ENCODE data around the gene GCC1. TPM values are rescaled to one million over a fixed set of nuclear protein-coding genes. Genes with fewer than 3 reads are reported as not detected.
"Not testable (repeated sequence)": the region's sequence is repeated elsewhere in the genome, so short reads cannot be mapped to it uniquely, and the experiment has no call there.

The GCC1 gene
- total RNA-seq, 2 experiments from 2014 or later, result 21.0 to 22.3 TPM

- peaks cover 5% of the 10 kb centered on the region for H3K27me3 Mint-ChIP-seq
- no peak overlapping the region for H3K4me3 Mint-ChIP-seq
- H3K4me1 Mint-ChIP-seq, result no peaks in the 10 kb centered on the region
- DNase-seq (no peak), ATAC-seq (no peak)
- CTCF ChIA-PET, result no interaction called here
- peaks cover 3% of the 10 kb centered on the region for H3K9me3 Mint-ChIP-seq (ENCODE audit: low read depth)
- no peak overlapping the region for H3K27ac Mint-ChIP-seq
- peaks cover 2% of the 10 kb centered on the region for H3K36me3 Mint-ChIP-seq
Measured at GRCh38 chr7:127546313-127546712, 39.1 kb downstream of the GCC1 start.

DNA sequence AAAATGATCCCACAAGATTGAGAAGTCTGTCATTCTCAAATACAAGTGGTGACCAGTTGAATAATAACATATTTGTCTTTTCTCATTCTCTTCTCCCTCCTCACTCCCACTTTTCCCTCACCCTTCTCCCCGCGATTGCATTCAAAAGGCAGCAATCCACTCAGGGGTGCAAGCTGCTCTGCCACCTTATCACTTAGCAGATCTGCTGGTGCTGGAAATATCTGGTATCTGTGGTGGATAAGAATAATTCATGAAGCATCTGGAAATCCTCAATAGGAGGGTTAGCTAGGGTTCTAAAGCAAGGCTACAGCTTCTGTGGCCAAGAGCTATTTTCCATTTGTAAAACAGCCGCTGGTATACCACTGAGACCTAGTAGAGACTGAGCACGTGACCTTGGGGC is 43.8 kb downstream of the GCC1 start:
- Mint-ChIP-seq H3K4me1 (peaks cover 1% of the 10 kb centered on the region), H3K27me3 (peaks cover 21% of the 10 kb centered on the region), H3K27ac (no peak overlapping the region), H3K4me3 (no peak overlapping the region), H3K9me3 (ENCODE audit: low read depth) (peaks cover under 1% of the 10 kb centered on the region), H3K36me3 (no peaks in the 10 kb centered on the region)
- DNase-seq, result no peak
- ATAC-seq, result no peak
- CTCF ChIA-PET, result no interaction called here

GRCh38 chr7:127540461-127540860 is 44.9 kb downstream of the GCC1 start:
- H3K36me3 Mint-ChIP-seq, H3K4me3 Mint-ChIP-seq, CTCF ChIA-PET: not testable (repeated sequence)

DNA sequence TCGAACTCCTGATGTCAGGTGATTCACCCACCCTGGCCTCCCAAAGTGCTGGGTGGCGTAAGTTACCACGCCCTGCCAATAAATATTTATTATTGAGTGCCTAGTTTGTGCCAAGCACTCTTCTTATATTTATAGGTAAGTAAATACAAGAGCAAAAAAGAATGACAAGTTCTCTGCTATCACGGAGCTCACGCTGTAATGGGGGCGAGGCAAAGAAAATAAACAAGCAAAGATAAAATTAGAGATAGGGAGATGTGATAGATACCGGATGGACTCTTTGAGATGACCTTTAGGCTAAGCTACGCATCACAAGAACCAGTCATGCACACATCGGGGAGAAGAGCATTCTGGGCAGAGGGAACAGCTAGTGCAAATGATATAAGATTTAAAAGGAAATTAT is 46.3 kb downstream of the GCC1 start:
- ATAC-seq (no peak), DNase-seq (no peak)
- Mint-ChIP-seq H3K27ac (no peak overlapping the region), H3K36me3 (no peaks in the 10 kb centered on the region), H3K9me3 (ENCODE audit: low read depth) (no peaks in the 10 kb centered on the region), H3K4me3 (no peak overlapping the region), H3K4me1 (peaks cover 2% of the 10 kb centered on the region), H3K27me3 (peaks cover 42% of the 10 kb centered on the region)
- CTCF ChIA-PET, result no interaction called here

More at GRCh38 chr7:127540461-127540860, 44.9 kb downstream of the GCC1 start:
- DNase-seq; H3K27ac Mint-ChIP-seq; H3K9me3 Mint-ChIP-seq (ENCODE audit: low read depth); H3K4me1 Mint-ChIP-seq; ATAC-seq: not testable (repeated sequence)
- H3K27me3 Mint-ChIP-seq, result peaks cover 31% of the 10 kb centered on the region

DNA sequence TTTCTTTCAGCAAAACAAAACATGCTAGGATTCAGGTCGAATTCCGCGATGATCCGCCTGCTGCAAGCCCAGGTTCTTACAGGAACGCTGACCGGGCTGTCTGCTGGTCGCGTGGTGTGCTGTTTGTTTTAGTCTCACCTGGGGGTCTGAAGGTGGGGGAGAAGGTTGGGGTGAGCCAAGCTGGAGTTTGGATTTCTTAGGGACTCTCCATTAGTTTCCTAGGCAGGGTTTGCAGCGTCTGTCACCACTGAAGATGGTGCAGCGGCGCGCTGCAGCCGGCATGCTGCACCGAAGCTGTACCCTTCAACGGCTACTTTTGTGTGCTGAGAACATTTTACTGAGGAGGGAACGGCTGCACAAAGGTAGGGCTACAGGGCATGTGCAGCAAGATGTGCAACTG is 48.7 kb downstream of the GCC1 start:
- Mint-ChIP-seq H3K9me3 (ENCODE audit: low read depth) (no peaks in the 10 kb centered on the region), H3K36me3 (no peaks in the 10 kb centered on the region), H3K4me3 (no peak overlapping the region), H3K27ac (no peak overlapping the region), H3K27me3 (peaks cover 44% of the 10 kb centered on the region), H3K4me1 (peaks cover 2% of the 10 kb centered on the region)
- DNase-seq, result no peak
- CTCF ChIA-PET, result no interaction called here
- ATAC-seq, result no peak

DNA sequence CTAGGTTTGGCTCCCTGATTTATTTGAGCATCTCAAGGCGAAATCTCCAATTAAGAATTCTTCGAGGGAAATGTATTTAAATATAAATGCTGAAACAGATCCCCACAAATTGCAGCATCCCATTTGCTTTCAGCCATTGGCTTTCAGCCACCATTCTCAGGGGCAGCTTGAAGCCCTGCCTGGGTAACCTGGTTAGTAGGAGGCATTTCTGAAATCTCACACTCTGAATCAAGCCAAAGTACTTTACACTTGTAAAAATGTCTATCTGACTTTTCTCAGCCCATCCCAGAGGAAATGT is 49.1 kb downstream of the GCC1 start:
- no peak overlapping the region for H3K4me3 Mint-ChIP-seq
- CTCF ChIA-PET, result no interaction called here
- H3K27me3 Mint-ChIP-seq, result peaks cover 44% of the 10 kb centered on the region

GRCh38 chr7:127535546-127536393 is 49.6 kb downstream of the GCC1 start:
- H3K36me3 Mint-ChIP-seq, result no peaks in the 10 kb centered on the region
- H3K4me3 Mint-ChIP-seq, result no peak overlapping the region
- peaks cover 44% of the 10 kb centered on the region for H3K27me3 Mint-ChIP-seq
- CTCF ChIA-PET, result no interaction called here
- H3K4me1 Mint-ChIP-seq, result peaks cover 2% of the 10 kb centered on the region
- no peak overlapping the region for H3K27ac Mint-ChIP-seq
- DNase-seq, result no peak
- H3K9me3 Mint-ChIP-seq (ENCODE audit: low read depth), result no peaks in the 10 kb centered on the region
- ATAC-seq, result no peak

More for the DNA sequence above, 49.1 kb downstream of the GCC1 start:
- Mint-ChIP-seq H3K36me3 (no peaks in the 10 kb centered on the region), H3K27ac (no peak overlapping the region), H3K4me1 (peaks cover 2% of the 10 kb centered on the region), H3K9me3 (ENCODE audit: low read depth) (no peaks in the 10 kb centered on the region)
- no peak for ATAC-seq
- no peak for DNase-seq

DNA sequence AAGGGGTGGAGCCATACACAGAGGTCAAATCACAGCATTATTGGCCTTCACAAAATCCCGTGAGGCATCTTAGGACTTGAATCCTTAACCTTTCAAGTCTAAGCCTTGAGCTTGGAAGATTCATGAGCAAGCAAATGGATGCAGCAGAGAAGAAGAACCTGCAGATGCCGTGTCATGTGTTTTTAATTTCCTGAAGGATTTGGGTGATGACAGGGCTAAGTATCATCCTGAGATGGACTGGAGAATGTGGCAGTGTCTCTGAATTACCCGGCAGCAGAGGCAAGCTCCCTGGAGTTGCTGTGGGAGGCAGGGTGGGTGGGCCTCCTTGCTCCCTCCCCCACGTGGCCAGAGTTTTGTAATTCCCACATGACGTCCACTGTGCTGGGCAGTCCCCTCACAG is 50.8 kb downstream of the GCC1 start:
- Mint-ChIP-seq H3K9me3 (ENCODE audit: low read depth) (no peaks in the 10 kb centered on the region), H3K27me3 (peaks cover 44% of the 10 kb centered on the region), H3K4me3 (no peak overlapping the region), H3K27ac (no peak overlapping the region), H3K36me3 (no peaks in the 10 kb centered on the region), H3K4me1 (peaks cover 2% of the 10 kb centered on the region)
- DNase-seq (no peak), ATAC-seq (no peak)
- CTCF ChIA-PET, result no interaction called here

DNA sequence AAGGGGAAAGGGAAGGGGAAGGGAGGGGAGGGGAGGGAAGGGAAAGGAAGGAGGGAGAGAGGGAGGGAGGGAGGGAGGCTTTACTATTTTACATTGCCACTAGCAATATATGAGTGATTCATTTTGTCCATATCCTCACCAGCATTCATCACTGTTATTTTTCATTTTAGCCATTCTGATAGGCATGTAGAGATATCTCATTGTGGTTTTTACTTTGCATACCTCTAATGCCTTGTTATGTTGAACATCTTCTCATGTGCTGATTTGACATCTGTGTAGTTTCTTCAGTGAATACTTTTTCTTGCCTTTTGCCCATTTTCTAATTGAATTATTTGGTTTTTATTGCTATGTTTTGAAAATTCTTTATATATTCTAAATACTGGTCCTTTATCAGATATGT is 52.7 kb downstream of the GCC1 start:
- no peak overlapping the region for H3K4me3 Mint-ChIP-seq
- peaks cover 2% of the 10 kb centered on the region for H3K4me1 Mint-ChIP-seq
- DNase-seq (no peak), ATAC-seq (no peak)
- CTCF ChIA-PET, result no interaction called here
- no peak overlapping the region for H3K27ac Mint-ChIP-seq
- H3K9me3 Mint-ChIP-seq (ENCODE audit: low read depth), result no peaks in the 10 kb centered on the region
- no peaks in the 10 kb centered on the region for H3K36me3 Mint-ChIP-seq
- H3K27me3 Mint-ChIP-seq, result peaks cover 51% of the 10 kb centered on the region

GRCh38 chr7:127532151-127532550 is 53.2 kb downstream of the GCC1 start:
- no peak overlapping the region for H3K27ac Mint-ChIP-seq
- H3K9me3 Mint-ChIP-seq (ENCODE audit: low read depth), result no peaks in the 10 kb centered on the region
- H3K4me1 Mint-ChIP-seq, result peaks cover 2% of the 10 kb centered on the region
- H3K36me3 Mint-ChIP-seq, result no peaks in the 10 kb centered on the region
- H3K4me3 Mint-ChIP-seq, result no peak overlapping the region
- ATAC-seq (no peak), DNase-seq (no peak)
- CTCF ChIA-PET, result no interaction called here
- peaks cover 51% of the 10 kb centered on the region for H3K27me3 Mint-ChIP-seq

Other genes with a start within 250 kb of the GCC1 start
- 10 to 100 TPM; 39.7 to 40.6 TPM for gene ZNF800, start 192.9 kb downstream of the GCC1 start, total RNA-seq
- gene ARF5, start 2.8 kb upstream of the GCC1 start, total RNA-seq, result 100 to 1,000 TPM; 107 to 120 TPM
- gene FSCN3, start 8.1 kb upstream of the GCC1 start, total RNA-seq, result 1 to 10 TPM in 1 of 2 experiments, under 1 TPM in 1; 0.47 to 1.4 TPM
- gene PAX4, start 32.5 kb upstream of the GCC1 start, total RNA-seq, result not detected
- gene SND1, start 66.6 kb upstream of the GCC1 start, total RNA-seq, result 100 to 1,000 TPM; 158 to 166 TPM

Data from activated CD8-positive, alpha-beta memory T cell treated with anti-CD3 and anti-CD28 coated beads, Interleukin-2, amount 10 ng/mL, durations not matched to agents 7 days and 5 days (primary cell).